ENCODE results near the gene WDR20. TPM values are rescaled to one million over a fixed set of nuclear protein-coding genes. Genes with fewer than 3 reads are reported as not detected.
"Not testable (repeated sequence)": the region's sequence is repeated elsewhere in the genome, so short reads cannot be mapped to it uniquely, and the experiment has no call there.

The WDR20 gene
- total and polyA plus RNA-seq, 7 donors: 11.4 to 26.8 (median 20.6) TPM

DNA sequence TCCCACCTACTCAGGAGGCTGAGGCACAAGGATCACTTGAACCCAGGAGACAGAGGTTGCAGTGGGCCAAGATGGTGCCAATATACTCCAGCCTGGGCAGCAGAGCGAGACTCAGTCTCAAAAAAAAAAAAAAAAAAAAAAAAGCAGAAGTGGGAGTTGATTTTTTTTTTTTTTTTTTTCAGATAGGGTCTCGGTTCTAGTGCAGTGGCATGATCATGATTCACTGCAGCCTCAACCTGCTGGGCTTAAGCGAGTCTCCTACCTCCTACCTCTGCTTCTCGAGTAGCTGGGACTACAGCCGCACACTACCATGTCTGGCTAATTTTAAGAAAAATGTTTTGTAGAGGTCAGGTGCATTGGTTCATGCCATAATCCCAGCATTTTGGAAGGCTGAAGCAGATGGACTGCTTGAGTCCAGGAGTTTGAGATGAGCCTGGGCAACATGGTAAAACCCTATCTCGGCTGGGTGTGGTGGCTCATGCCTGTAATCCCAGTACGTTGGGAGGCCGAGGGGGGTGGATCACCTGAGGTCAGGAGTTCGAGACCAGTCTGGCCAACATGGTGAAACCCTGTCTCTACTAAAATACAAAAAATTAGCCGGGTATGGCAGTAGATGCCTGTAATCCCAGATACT lies 36.5 kb upstream of the WDR20 start:
- H3K27ac ChIP-seq: no peak overlapping the region
- intact Hi-C loops (cut with DNase I): no loop called here
- 92 to 95% (median 92%) methylated on average over 10 of the region's 10 CpGs for WGBS, 3 donors
- H3K9me3 ChIP-seq: no peaks in the 10 kb centered on the region
- no peak for DNase-seq
- TF ChIP-seq, protein P1, sequence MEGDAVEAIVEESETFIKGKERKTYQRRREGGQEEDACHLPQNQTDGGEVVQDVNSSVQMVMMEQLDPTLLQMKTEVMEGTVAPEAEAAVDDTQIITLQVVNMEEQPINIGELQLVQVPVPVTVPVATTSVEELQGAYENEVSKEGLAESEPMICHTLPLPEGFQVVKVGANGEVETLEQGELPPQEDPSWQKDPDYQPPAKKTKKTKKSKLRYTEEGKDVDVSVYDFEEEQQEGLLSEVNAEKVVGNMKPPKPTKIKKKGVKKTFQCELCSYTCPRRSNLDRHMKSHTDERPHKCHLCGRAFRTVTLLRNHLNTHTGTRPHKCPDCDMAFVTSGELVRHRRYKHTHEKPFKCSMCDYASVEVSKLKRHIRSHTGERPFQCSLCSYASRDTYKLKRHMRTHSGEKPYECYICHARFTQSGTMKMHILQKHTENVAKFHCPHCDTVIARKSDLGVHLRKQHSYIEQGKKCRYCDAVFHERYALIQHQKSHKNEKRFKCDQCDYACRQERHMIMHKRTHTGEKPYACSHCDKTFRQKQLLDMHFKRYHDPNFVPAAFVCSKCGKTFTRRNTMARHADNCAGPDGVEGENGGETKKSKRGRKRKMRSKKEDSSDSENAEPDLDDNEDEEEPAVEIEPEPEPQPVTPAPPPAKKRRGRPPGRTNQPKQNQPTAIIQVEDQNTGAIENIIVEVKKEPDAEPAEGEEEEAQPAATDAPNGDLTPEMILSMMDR (IDR thresholded peaks at IDR 0.05): no peak
- no peak for ATAC-seq
- no peaks in the 10 kb centered on the region for H3K27me3 ChIP-seq (ENCODE audit: insufficient read depth in 3 of 3, low read length in 2 of 3)
- H3K36me3 ChIP-seq (ENCODE audit: insufficient read depth in 1 of 2, low read depth in 1 of 2): no peaks in the 10 kb centered on the region
- H3K4me1 ChIP-seq: no peaks in the 10 kb centered on the region
- no peak overlapping the region for H3K4me3 ChIP-seq

DNA sequence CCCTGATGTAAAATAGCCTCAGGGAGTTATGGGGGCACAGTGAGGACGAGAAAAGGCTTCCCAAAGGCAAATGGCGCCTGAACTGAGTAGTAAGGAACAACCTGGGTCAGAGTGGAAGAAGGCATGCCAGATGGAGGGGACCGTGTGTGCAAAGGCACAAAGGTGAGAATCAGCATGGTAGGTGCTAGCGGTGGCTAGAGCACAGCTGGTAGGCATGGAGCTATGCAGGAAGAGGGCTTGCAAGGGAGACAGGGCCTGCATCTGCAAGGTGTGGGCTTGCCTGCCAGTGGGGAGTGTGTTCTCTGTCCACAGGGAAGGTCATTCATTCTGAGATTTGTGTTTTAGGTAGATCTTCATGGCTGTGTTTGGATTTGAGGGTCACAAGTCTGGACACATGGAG lies 34.3 kb upstream of the WDR20 start:
- Histone ChIP-seq H3K9me3 (no peaks in the 10 kb centered on the region), H3K4me1 (no peaks in the 10 kb centered on the region), H3K27ac (no peak overlapping the region), H3K36me3 (ENCODE audit: insufficient read depth in 1 of 2, low read depth in 1 of 2) (no peaks in the 10 kb centered on the region), H3K4me3 (no peak overlapping the region), H3K27me3 (ENCODE audit: insufficient read depth in 3 of 3, low read length in 2 of 3) (no peaks in the 10 kb centered on the region)
- DNase-seq (no peak), ATAC-seq (no peak)
- intact Hi-C loops (cut with DNase I): no loop called here
- TF ChIP-seq, protein P1 (IDR thresholded peaks at IDR 0.05): no peak
- WGBS, 3 donors: 82 to 89% (median 88%) methylated on average over 4 of the region's 4 CpGs

DNA sequence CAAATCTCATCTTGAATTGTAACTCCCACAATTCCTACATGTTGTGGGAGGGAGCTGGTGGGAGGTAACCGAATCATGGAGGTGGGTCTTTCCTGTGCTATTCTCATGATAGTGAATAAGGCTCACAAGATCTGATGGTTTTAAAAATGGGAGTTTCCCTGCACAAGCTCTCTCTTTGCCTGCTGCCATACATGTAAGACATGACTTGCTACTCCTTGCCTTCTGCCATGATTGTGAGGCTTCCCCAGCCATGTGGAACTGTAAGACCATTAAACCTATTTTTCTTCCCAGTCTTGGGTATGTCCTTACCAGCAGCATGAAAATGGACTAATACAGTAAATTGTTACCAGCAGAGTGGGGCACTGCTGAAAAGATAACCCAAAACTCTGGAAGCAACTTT lies 30.4 kb upstream of the WDR20 start:
- H3K4me3 ChIP-seq; H3K4me1 ChIP-seq; intact Hi-C loops (cut with DNase I); H3K36me3 ChIP-seq (ENCODE audit: insufficient read depth in 1 of 2, low read depth in 1 of 2); H3K9me3 ChIP-seq; DNase-seq; H3K27ac ChIP-seq; ATAC-seq; H3K27me3 ChIP-seq (ENCODE audit: insufficient read depth in 3 of 3, low read length in 2 of 3): not testable (repeated sequence)
- WGBS, 3 donors: 93 to 100% (median 98%) methylated on average over 1 of the region's 1 CpG

DNA sequence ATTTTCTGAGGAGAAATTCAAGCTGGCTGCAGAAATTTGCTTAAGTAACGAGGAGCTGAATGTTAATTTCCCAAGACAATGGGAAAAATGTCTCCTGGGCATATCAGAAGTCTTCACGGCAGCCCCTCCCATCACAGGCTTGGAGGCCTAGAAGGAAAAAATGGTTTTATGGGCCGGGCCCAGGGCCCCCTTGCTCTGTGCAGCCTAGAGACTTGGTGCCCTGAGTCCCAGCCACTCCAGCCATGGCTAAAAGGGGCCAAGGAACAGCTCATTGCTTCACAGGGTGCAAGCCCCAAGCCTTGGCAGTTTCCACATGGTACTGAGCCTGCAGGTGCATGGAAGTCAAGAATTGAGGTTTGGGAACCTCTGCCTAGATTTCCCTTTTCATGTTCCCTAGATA lies 28.6 kb upstream of the WDR20 start:
- Histone ChIP-seq H3K4me1 (no peaks in the 10 kb centered on the region), H3K9me3 (no peaks in the 10 kb centered on the region), H3K27me3 (ENCODE audit: insufficient read depth in 3 of 3, low read length in 2 of 3) (no peaks in the 10 kb centered on the region), H3K36me3 (ENCODE audit: insufficient read depth in 1 of 2, low read depth in 1 of 2) (no peaks in the 10 kb centered on the region), H3K4me3 (no peak overlapping the region), H3K27ac (no peak overlapping the region)
- DNase-seq (no peak), ATAC-seq (no peak)
- WGBS, 3 donors: 93 to 96% (median 94%) methylated on average over 3 of the region's 3 CpGs
- intact Hi-C loops (cut with DNase I): no loop called here
- TF ChIP-seq, protein P1 (IDR thresholded peaks at IDR 0.05): no peak

DNA sequence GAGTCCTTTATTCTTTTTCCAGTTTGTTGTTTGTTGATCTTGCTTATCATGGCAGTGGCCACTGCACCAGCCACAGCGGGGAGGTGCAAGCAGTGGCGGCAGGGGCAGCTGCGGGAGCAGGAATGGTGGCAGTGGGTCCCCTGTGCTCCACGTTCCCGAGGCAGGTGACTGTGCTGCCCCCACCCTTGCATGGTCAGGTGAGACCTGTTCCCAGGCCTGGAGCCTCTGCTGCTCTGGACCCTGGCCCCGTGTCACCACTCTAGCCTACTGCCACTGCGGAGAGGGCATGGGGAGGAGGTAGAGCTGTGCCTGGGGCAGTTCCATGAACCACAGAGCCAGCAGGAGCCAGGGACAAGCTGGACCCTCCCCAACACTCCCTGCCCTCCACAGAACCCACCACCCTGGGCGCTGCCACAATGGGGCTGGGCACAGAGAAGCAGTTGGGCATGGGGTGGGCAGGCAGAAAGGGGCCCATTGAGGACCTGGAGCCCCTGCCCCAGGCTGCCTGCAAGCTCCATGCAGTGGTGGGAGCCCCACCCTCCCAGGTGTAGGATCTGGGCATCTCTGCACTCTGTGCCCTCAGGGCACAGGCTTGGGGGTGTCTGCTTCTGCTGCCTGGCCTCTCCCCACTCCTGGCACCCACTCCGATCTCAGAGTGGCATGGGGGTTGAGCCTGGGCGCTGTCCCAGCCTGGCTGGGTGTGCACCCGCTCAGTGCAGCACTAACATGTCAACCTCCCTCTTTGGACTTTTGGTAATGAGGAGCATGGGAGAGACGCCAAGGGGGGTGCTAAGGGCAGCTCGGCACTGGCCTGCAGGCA lies 23.1 kb upstream of the WDR20 start:
- TF ChIP-seq, protein P1 (IDR thresholded peaks at IDR 0.05): no peak
- Histone ChIP-seq H3K4me1 (no peaks in the 10 kb centered on the region), H3K9me3 (no peaks in the 10 kb centered on the region), H3K4me3 (no peak overlapping the region), H3K36me3 (ENCODE audit: insufficient read depth in 1 of 2, low read depth in 1 of 2) (no peaks in the 10 kb centered on the region), H3K27ac (no peak overlapping the region), H3K27me3 (ENCODE audit: insufficient read depth in 3 of 3, low read length in 2 of 3) (no peaks in the 10 kb centered on the region)
- 94 to 98% (median 97%) methylated on average over 13 of the region's 13 CpGs for WGBS, 3 donors
- no peak for ATAC-seq
- DNase-seq: no peak
- intact Hi-C loops (cut with DNase I): no loop called here

All from psoas muscle (tissue), 8 donors.